T-helper 2 cell treated with Interferon-gamma antibody and Interleukin-4, amounts not matched to agents 100 ng/mL and 5 ng/mL, for 36 hours (primary cell): Measurements from ENCODE around the gene ANK3. TPM values are rescaled to one million over a fixed set of nuclear protein-coding genes. Genes with fewer than 3 reads are reported as not detected.

Source experiments
- intact Hi-C: fragments of 100-400 bp; cut with micrococcal nuclease; formaldehyde crosslinking; loops from one replicate; pipeline ENCODE4 v1.15.1; 2023
- total RNA-seq: library from RNA; stranded (reverse); gene quantifications from 2 replicates; pipeline ENCODE4 v1.2.3, GENCODE V29; 2022

Gene ANK3
- total RNA-seq, 1 donor from 2014 or later: 14.7 TPM

- intact Hi-C loops: no loop called here
Measured at GRCh38 chr10:60380781-60381180, 8.9 kb downstream of the ANK3 start.

GRCh38 chr10:60377955-60378354 is 11.7 kb downstream of the ANK3 start:
- intact Hi-C loops: no loop called here

GRCh38 chr10:60377042-60377352 is 12.7 kb downstream of the ANK3 start:
- intact Hi-C loops: no loop called here

- intact Hi-C loops: no loop called here
Measured at GRCh38 chr10:60376221-60377041, 13.2 kb downstream of the ANK3 start.

- intact Hi-C loops: no loop called here
Measured at GRCh38 chr10:60375293-60376004, 14.2 kb downstream of the ANK3 start.

GRCh38 chr10:60374836-60375235 is 14.8 kb downstream of the ANK3 start:
- intact Hi-C loops: no loop called here

GRCh38 chr10:60372436-60372835 is 17.2 kb downstream of the ANK3 start:
- intact Hi-C loops: no loop called here

GRCh38 chr10:60369547-60369930 is 20.1 kb downstream of the ANK3 start:
- intact Hi-C loops: no loop called here

- intact Hi-C loops: no loop called here
Measured at GRCh38 chr10:60368875-60369546, 20.7 kb downstream of the ANK3 start.

GRCh38 chr10:60367901-60368300 is 21.8 kb downstream of the ANK3 start:
- intact Hi-C loops: no loop called here

GRCh38 chr10:60367431-60367830 is 22.2 kb downstream of the ANK3 start:
- intact Hi-C loops: no loop called here

- intact Hi-C loops: no loop called here
Measured at GRCh38 chr10:60367024-60367423, 22.7 kb downstream of the ANK3 start.

GRCh38 chr10:60363187-60363586 is 26.5 kb downstream of the ANK3 start:
- intact Hi-C loops: no loop called here

GRCh38 chr10:60362461-60362860 is 27.2 kb downstream of the ANK3 start:
- intact Hi-C loops: no loop called here

GRCh38 chr10:60359066-60359465 is 30.6 kb downstream of the ANK3 start:
- intact Hi-C loops: no loop called here

- intact Hi-C loops: no loop called here
Measured at GRCh38 chr10:60358282-60358681, 31.4 kb downstream of the ANK3 start.

GRCh38 chr10:60353519-60354258 is 36.0 kb downstream of the ANK3 start:
- intact Hi-C loops: no loop called here

- intact Hi-C loops: no loop called here
Measured at GRCh38 chr10:60352105-60352504, 37.6 kb downstream of the ANK3 start.

- intact Hi-C loops: no loop called here
Measured at GRCh38 chr10:60351191-60351853, 38.4 kb downstream of the ANK3 start.

- intact Hi-C loops: no loop called here
Measured at GRCh38 chr10:60350400-60350799, 39.3 kb downstream of the ANK3 start.

- intact Hi-C loops: no loop called here
Measured at GRCh38 chr10:60349426-60349825, 40.2 kb downstream of the ANK3 start.
